Fibroblast of upper back skin (primary cell): ENCODE measurements around the gene PIEZO2.
"Not testable (repeated sequence)": the region's sequence is repeated elsewhere in the genome, so short reads cannot be mapped to it uniquely, and the experiment has no call there.

ENCODE experiments used
- DNase-seq: peaks from one replicate; pipeline ENCODE4 v3.0.0-alpha.2; 2013

Gene PIEZO2

DNA sequence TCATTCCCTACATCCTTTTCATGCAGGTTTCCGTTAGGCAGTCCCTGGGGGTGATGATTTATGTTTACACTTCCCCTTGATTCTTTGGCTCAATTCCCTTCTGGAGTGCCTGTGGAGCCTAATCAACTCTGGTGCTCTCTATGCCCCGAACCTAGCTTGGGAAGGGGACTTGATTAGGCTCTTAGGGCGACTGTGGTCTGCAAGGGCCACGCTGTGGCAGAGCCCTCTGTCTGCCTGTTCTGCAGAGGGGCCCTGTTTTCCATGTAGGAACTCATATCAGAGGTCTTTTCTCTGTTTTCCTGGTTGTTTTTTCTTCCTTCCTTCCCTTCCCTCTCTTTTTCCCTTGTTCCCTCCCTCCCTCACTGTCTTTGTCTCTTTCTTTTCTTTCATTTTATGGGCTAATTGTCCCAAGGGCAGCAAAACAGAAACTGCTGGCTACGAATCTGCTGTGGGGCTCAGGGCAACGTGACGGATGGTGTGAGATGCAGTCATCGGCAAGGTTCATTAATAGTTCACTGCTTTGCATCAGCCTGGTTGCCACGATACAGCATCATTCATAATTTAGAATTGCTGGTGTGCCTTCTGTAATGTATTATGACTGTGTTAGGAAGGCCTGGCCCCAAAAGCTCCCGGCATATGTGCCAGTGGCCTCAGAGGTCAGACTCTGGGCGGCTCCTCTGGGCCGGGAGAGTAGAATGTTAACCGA lies 489.0 kb downstream of the PIEZO2 start:
- peak; percentile 74 for DNase-seq

DNA sequence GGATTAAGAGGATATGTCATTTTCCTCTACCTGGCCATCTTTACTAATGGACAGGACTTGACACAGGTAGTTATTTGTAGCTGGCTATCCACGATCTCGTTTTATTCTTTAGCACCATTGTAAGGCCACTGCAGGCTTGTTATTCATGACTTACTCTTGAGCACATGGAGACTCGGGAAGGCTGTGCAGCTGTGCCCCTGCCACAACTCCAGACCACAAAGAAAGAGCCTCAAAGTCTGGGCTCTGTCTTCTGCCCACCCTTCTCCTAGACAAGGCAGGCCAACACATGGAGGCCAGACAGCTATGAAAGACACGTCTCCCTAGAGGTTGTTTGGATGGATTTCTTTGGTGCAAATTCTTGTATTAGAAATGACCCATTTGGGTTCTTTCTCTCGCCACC lies 489.8 kb downstream of the PIEZO2 start:
- DNase-seq, result no peak

DNA sequence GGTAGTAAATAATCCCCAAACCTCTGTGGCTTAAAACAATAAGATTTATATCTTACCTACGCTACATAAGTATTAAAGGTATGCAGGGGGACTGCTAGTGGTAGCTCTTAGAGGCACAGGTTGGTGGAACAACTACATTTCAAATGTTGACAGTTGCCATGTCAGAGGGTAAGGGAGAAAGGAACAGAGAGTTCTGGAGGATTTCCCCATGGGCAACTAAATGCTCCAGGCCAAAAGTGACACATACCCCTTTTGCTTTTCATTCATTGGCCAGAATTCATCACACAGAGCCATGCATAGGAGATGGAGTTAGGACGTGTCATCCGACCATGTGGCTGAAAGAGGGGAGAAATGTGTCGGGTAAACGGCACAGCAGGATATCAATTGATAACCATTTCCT lies 490.4 kb downstream of the PIEZO2 start:
- no peak for DNase-seq

DNA sequence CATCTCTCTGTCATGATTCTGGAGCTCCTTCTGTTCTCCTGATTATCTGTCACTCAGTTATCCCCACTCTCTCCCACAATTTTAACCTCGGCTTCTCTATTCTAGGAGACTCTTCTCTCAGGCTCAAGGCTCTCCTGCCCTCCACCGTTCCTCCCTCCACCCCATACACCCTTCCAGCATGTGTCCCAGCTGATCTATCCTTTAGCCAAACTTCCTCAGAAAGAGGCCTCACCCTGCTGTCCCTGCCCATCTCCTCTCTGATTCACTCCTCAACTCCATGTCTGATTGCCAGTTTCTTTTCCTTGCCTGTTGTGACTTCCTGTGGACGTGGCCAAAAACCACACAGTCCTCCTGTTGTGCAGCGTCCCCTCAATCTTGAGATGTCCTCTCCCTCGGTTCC lies 505.4 kb downstream of the PIEZO2 start:
- not testable (repeated sequence) for DNase-seq

GRCh38 chr18:10642915-10643524 lies 506.3 kb downstream of the PIEZO2 start:
- DNase-seq, result not testable (repeated sequence)

- DNase-seq, result not testable (repeated sequence)
Measured at GRCh38 chr18:10638539-10638885, 510.9 kb downstream of the PIEZO2 start.

GRCh38 chr18:10637858-10638538 lies 511.4 kb downstream of the PIEZO2 start:
- not testable (repeated sequence) for DNase-seq

GRCh38 chr18:10629076-10629475 lies 520.3 kb downstream of the PIEZO2 start:
- DNase-seq, result not testable (repeated sequence)

GRCh38 chr18:10626606-10627213 lies 522.7 kb downstream of the PIEZO2 start:
- not testable (repeated sequence) for DNase-seq

DNA sequence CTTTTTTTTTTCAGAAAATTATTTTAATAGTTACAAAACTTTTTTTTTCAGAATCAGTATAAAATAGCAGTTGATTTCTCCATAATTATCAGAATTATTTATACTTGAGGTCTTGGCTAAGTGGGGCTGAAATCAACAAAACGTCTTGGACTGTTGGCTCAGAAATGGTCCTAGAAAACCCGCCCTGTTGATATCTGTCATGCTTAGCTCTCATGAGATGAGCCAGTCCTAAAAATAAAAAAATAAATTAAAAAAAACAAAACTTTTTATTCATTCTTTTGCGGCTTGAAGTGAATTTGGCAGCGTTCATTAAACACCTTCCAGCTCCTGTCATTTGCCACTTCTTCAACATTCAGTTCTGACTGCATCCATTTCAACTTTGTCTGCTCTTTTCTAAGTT lies 525.8 kb downstream of the PIEZO2 start:
- DNase-seq, result not testable (repeated sequence)

- not testable (repeated sequence) for DNase-seq
Measured at GRCh38 chr18:10622982-10623381, 526.4 kb downstream of the PIEZO2 start.

- DNase-seq, result peak; percentile 3
Measured at GRCh38 chr18:10620670-10621329, 528.6 kb downstream of the PIEZO2 start.
